Activated CD4-positive, alpha-beta memory T cell treated with anti-CD3 and anti-CD28 coated beads, Interleukin-2, amount 10 ng/mL, durations not matched to agents 7 days and 5 days (primary cell): ENCODE data around the gene CAMK2G. TPM values are rescaled to one million over a fixed set of nuclear protein-coding genes. Genes with fewer than 3 reads are reported as not detected.

Experiments
- CTCF ChIA-PET: fragments of 350-600 bp; sonication (Branson Sonifier 250); formaldehyde crosslinking; loops from one replicate; lab custom pipeline; 2021; ENCODE audit warnings: antibody characterized with exemption, inconsistent platforms; lab: Charles Lee
- POLR2A ChIA-PET: fragments of 350-600 bp; sonication (Branson Sonifier 250); formaldehyde crosslinking; loops from one replicate; lab custom pipeline; 2021; ENCODE audit warnings: antibody characterized with exemption; lab: Charles Lee
- DNase-seq: peaks from one replicate; pipeline ENCODE4 v3.0.0-alpha.2; 2020
- H3K27ac Mint-ChIP-seq: one replicate; pipeline ENCODE4 v1.8.0; 2021; ENCODE audit warnings: mild to moderate bottlenecking, mixed read lengths
- H3K27me3 Mint-ChIP-seq: one replicate; pipeline ENCODE4 v1.8.0; 2021; ENCODE audit warnings: mixed read lengths
- H3K36me3 Mint-ChIP-seq: one replicate; pipeline ENCODE4 v1.8.0; 2021; ENCODE audit warnings: low read depth, mixed read lengths
- H3K4me1 Mint-ChIP-seq: one replicate; pipeline ENCODE4 v1.8.0; 2021; ENCODE audit warnings: mixed read lengths
- H3K4me3 Mint-ChIP-seq: one replicate; pipeline ENCODE4 v1.8.0; 2021; ENCODE audit warnings: mild to moderate bottlenecking, mixed read lengths
- H3K9me3 Mint-ChIP-seq: one replicate; pipeline ENCODE4 v1.8.0; 2021; ENCODE audit warnings: mixed read lengths
- total RNA-seq, 2 experiments: library from RNA; stranded (reverse); gene quantifications; one replicate each; pipeline ENCODE4 v1.2.3, GENCODE V29; 2021

CAMK2G gene
- total RNA-seq, 2 experiments from 2014 or later: 46.4 to 48.5 TPM

DNA sequence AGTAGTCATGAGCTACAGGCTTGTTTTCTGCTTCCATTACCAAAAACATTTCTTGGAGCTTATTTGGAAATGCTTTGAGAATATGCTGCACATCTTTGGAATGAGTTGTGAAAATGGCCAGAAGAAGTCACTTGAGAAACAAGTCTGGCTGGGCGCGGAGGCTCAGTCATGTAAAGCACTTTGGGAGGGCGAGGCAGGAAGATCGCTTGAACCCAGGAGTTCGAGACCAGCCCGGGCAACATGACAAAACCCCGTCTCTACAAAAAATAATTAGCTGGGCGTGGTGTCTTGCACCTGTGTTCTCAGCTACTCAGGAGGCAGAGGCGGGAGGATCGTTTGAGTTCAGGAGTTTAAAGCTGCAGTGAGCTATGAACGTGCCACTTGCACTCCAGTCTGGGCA lies 93.4 kb downstream of the CAMK2G start:
- peaks cover 38% of the 10 kb centered on the region for H3K36me3 Mint-ChIP-seq
- ChIA-PET POLR2A (interaction anchor here (0.7 to 5.0 kb wide), 16 partner anchors 9 to 285 kb away, joined by 3 to 98 read pairs (median 8); partner anchors contain the start of genes PPP3CB and SEC24C), CTCF (interaction anchor here (1.1 to 9.9 kb wide), 3 partner anchors 10 to 98 kb away, joined by 3 to 92 read pairs (median 5); a partner anchor contains a TSS)
- peaks cover 56% of the 10 kb centered on the region for H3K4me1 Mint-ChIP-seq
- no peaks in the 10 kb centered on the region for H3K27me3 Mint-ChIP-seq
- peak overlapping the region; percentile 94 for H3K27ac Mint-ChIP-seq
- H3K9me3 Mint-ChIP-seq: no peaks in the 10 kb centered on the region
- no peak for DNase-seq
- H3K4me3 Mint-ChIP-seq: peak overlapping the region; percentile 94

DNA sequence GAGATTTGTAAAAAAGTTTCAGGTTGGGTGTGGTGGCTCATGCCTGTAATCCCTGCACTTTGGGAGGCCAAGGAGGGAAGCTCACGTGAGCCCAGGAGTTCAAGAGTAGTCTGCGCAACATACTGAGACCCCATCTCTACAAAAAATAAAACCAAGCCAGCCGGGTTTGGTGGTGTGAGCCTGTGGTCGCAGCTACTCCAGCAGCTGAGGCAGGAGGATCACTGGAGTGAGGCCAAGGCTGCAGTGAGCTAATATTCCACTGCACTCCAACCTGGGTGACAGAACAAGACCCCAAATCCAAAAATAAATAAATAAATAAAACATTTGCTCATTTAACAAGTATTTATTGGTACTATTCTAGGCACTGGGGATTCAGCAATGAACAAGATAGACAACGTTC lies 94.1 kb downstream of the CAMK2G start:
- peak overlapping the region; percentile 94 for H3K27ac Mint-ChIP-seq
- DNase-seq: no peak
- H3K36me3 Mint-ChIP-seq: peaks cover 44% of the 10 kb centered on the region
- no peaks in the 10 kb centered on the region for H3K9me3 Mint-ChIP-seq
- ChIA-PET CTCF (interaction anchor here (9.9 kb wide), 1 partner anchor 9 kb away, joined by 92 read pairs; a partner anchor contains a TSS), POLR2A (interaction anchor here (1.4 to 5.0 kb wide), 7 partner anchors 8 to 284 kb away, joined by 3 to 98 read pairs (median 14); partner anchors contain the start of gene PPP3CB)
- H3K27me3 Mint-ChIP-seq: no peaks in the 10 kb centered on the region
- peak overlapping the region; percentile 94 for H3K4me3 Mint-ChIP-seq
- peaks cover 60% of the 10 kb centered on the region for H3K4me1 Mint-ChIP-seq

DNA sequence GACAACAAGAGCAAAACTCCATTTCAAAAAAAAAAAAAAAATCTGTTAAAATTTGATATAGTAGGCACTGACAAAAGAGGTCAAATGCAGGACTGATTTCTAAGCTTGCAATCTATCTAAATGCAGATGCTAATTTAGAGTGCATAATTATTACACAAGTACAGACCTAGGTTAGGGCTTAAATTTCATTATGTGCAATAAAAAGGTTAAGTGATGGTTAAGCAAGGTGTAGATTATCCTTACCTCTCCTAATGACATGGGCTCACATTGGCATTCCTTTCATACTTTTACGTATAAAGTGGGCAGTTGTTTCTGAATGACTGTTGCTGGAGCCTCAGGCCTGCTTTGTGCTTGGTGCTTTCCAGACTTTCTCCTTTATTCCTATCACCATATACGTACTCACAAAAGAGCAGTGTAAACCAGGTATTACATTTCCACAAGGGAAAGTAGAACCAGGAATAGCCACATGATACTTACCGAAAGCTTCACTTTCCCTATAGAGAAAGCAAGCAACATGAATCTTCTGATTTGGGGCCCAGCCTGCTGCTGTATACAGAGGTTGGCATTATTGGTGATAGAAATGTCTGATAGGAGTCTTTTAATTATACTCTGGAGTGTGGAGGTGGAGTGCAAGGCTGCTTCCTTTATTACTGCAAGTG lies 94.7 kb downstream of the CAMK2G start:
- Mint-ChIP-seq H3K36me3 (peaks cover 44% of the 10 kb centered on the region), H3K27ac (peak overlapping the region; percentile 17), H3K9me3 (no peaks in the 10 kb centered on the region), H3K27me3 (no peaks in the 10 kb centered on the region), H3K4me1 (peaks cover 58% of the 10 kb centered on the region), H3K4me3 (peak overlapping the region; percentile 31)
- DNase-seq: no peak
- ChIA-PET POLR2A (interaction anchor here (0.6 to 5.0 kb wide), 6 partner anchors 7 to 764 kb away, joined by 3 to 98 read pairs (median 8); a partner anchor contains a TSS), CTCF (interaction anchor here (9.9 kb wide), 1 partner anchor 9 kb away, joined by 92 read pairs; a partner anchor contains a TSS)

- no peak for DNase-seq
- no peak overlapping the region for H3K4me3 Mint-ChIP-seq
- ChIA-PET POLR2A (interaction anchor here (0.8 to 2.2 kb wide), 3 partner anchors 11 to 31 kb away, joined by 3 to 10 read pairs (median 7); no protein-coding TSS in a partner anchor), CTCF (interaction anchor here (9.9 kb wide), 1 partner anchor 8 kb away, joined by 92 read pairs; a partner anchor contains a TSS)
- no peaks in the 10 kb centered on the region for H3K9me3 Mint-ChIP-seq
- peaks cover 59% of the 10 kb centered on the region for H3K4me1 Mint-ChIP-seq
- peaks cover 50% of the 10 kb centered on the region for H3K36me3 Mint-ChIP-seq
- H3K27ac Mint-ChIP-seq: no peak overlapping the region
- H3K27me3 Mint-ChIP-seq: no peaks in the 10 kb centered on the region
Measured at GRCh38 chr10:73779018-73779417, 95.3 kb downstream of the CAMK2G start.

GRCh38 chr10:73774637-73775036 lies 99.7 kb downstream of the CAMK2G start:
- Mint-ChIP-seq H3K4me3 (peak overlapping the region; percentile 85), H3K9me3 (no peaks in the 10 kb centered on the region), H3K4me1 (peaks cover 56% of the 10 kb centered on the region), H3K36me3 (peaks cover 69% of the 10 kb centered on the region), H3K27ac (peak overlapping the region; percentile 58), H3K27me3 (no peaks in the 10 kb centered on the region)
- CTCF ChIA-PET: no interaction called here
- DNase-seq: peak; percentile 46
- POLR2A ChIA-PET: interaction anchor here (1.3 to 8.6 kb wide), 4 partner anchors 8 to 44 kb away, joined by 3 to 98 read pairs (median 61); partner anchors contain the start of genes CHCHD1 and ZSWIM8

- H3K4me1 Mint-ChIP-seq: peaks cover 63% of the 10 kb centered on the region
- H3K36me3 Mint-ChIP-seq: peaks cover 73% of the 10 kb centered on the region
- ChIA-PET POLR2A (interaction anchor here (0.9 to 8.6 kb wide), 13 partner anchors 9 to 526 kb away, joined by 3 to 98 read pairs (median 24); partner anchors contain the start of genes CHCHD1, DNAJC9, PPP3CB and SEC24C), CTCF (interaction anchor here (0.8 to 6.6 kb wide), 10 partner anchors 10 to 294 kb away, joined by 3 to 92 read pairs (median 6); partner anchors contain the start of genes CHCHD1, SEC24C and ZSWIM8)
- peak overlapping the region; percentile 85 for H3K4me3 Mint-ChIP-seq
- peak overlapping the region; percentile 93 for H3K27ac Mint-ChIP-seq
- H3K9me3 Mint-ChIP-seq: no peaks in the 10 kb centered on the region
- H3K27me3 Mint-ChIP-seq: no peaks in the 10 kb centered on the region
- DNase-seq: no peak
Measured at GRCh38 chr10:73773152-73773879, 101.0 kb downstream of the CAMK2G start.

GRCh38 chr10:73772281-73773151 lies 101.8 kb downstream of the CAMK2G start:
- H3K9me3 Mint-ChIP-seq: no peaks in the 10 kb centered on the region
- H3K27me3 Mint-ChIP-seq: no peaks in the 10 kb centered on the region
- POLR2A ChIA-PET: interaction anchor here (0.6 to 8.6 kb wide), 20 partner anchors 9 to 525 kb away, joined by 3 to 98 read pairs (median 6); partner anchors contain the start of genes CHCHD1, DNAJC9, PPP3CB and SEC24C
- H3K27ac Mint-ChIP-seq: peak overlapping the region; percentile 93
- peak overlapping the region; percentile 85 for H3K4me3 Mint-ChIP-seq
- DNase-seq: peak; percentile 86
- CTCF ChIA-PET: interaction anchor here (0.8 to 6.6 kb wide), 15 partner anchors 9 to 293 kb away, joined by 3 to 92 read pairs (median 6); partner anchors contain the start of genes CHCHD1, SEC24C and ZSWIM8
- peaks cover 67% of the 10 kb centered on the region for H3K4me1 Mint-ChIP-seq
- H3K36me3 Mint-ChIP-seq: peaks cover 80% of the 10 kb centered on the region

GRCh38 chr10:73771722-73772280 lies 102.6 kb downstream of the CAMK2G start:
- DNase-seq: peak; percentile 83
- H3K36me3 Mint-ChIP-seq: peaks cover 77% of the 10 kb centered on the region
- H3K27ac Mint-ChIP-seq: peak overlapping the region; percentile 93
- H3K4me1 Mint-ChIP-seq: peaks cover 65% of the 10 kb centered on the region
- H3K9me3 Mint-ChIP-seq: no peaks in the 10 kb centered on the region
- H3K27me3 Mint-ChIP-seq: no peaks in the 10 kb centered on the region
- POLR2A ChIA-PET: interaction anchor here (0.6 to 8.6 kb wide), 19 partner anchors 8 to 525 kb away, joined by 3 to 98 read pairs (median 7); partner anchors contain the start of genes CHCHD1, DNAJC9, PPP3CB and SEC24C
- CTCF ChIA-PET: interaction anchor here (0.9 to 6.6 kb wide), 10 partner anchors 11 to 242 kb away, joined by 3 to 92 read pairs (median 6); partner anchors contain the start of genes CHCHD1, SEC24C and ZSWIM8
- peak overlapping the region; percentile 85 for H3K4me3 Mint-ChIP-seq

GRCh38 chr10:73769396-73769795 lies 105.0 kb downstream of the CAMK2G start:
- Mint-ChIP-seq H3K36me3 (peaks cover 85% of the 10 kb centered on the region), H3K4me3 (no peak overlapping the region), H3K9me3 (no peaks in the 10 kb centered on the region), H3K27me3 (no peaks in the 10 kb centered on the region), H3K27ac (peak overlapping the region; percentile 52), H3K4me1 (peaks cover 56% of the 10 kb centered on the region)
- POLR2A ChIA-PET: interaction anchor here (0.9 to 8.6 kb wide), 8 partner anchors 9 to 47 kb away, joined by 3 to 62 read pairs (median 12); partner anchors contain the start of genes CHCHD1, SEC24C and ZSWIM8
- CTCF ChIA-PET: interaction anchor here (1.3 to 6.6 kb wide), 7 partner anchors 11 to 110 kb away, joined by 3 to 92 read pairs (median 11); partner anchors contain the start of genes CHCHD1, SEC24C and ZSWIM8
- no peak for DNase-seq

DNA sequence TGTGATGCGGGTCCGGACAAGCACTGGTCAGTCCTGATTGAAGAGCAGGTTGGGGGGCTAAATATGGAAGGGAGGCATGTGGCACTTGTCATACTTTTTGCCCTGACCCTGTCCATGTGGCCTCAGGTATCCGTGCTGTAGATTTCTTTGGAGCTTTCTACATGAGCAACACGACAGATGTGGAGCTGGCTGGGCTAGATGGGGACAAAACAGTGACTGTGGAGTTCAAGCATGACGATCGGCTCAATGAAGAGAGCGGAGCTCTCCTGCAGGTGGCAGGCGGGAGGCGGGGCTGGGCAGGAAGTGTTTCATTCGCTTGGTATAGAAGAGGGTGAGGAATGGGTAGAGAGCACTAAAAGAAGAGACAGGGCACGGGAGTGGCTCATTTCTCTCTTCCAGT lies 105.5 kb downstream of the CAMK2G start:
- POLR2A ChIA-PET: interaction anchor here (0.9 to 8.6 kb wide), 7 partner anchors 10 to 42 kb away, joined by 3 to 62 read pairs (median 15); partner anchors contain the start of genes CHCHD1, SEC24C and ZSWIM8
- DNase-seq: peak; percentile 73
- peaks cover 84% of the 10 kb centered on the region for H3K36me3 Mint-ChIP-seq
- H3K27ac Mint-ChIP-seq: peak overlapping the region; percentile 52
- H3K9me3 Mint-ChIP-seq: no peaks in the 10 kb centered on the region
- no peaks in the 10 kb centered on the region for H3K27me3 Mint-ChIP-seq
- peaks cover 54% of the 10 kb centered on the region for H3K4me1 Mint-ChIP-seq
- CTCF ChIA-PET: interaction anchor here (0.7 to 6.6 kb wide), 9 partner anchors 9 to 111 kb away, joined by 3 to 92 read pairs (median 4); partner anchors contain the start of genes CHCHD1, SEC24C and ZSWIM8
- no peak overlapping the region for H3K4me3 Mint-ChIP-seq

GRCh38 chr10:73765066-73765465 lies 109.3 kb downstream of the CAMK2G start:
- H3K27ac Mint-ChIP-seq: no peak overlapping the region
- POLR2A ChIA-PET: interaction anchor here (0.6 to 4.0 kb wide), 6 partner anchors 8 to 382 kb away, joined by 3 to 29 read pairs (median 7); partner anchors contain the start of genes CHCHD1 and SEC24C
- no peak for DNase-seq
- CTCF ChIA-PET: interaction anchor here (1.1 kb wide), 1 partner anchor 115 kb away, joined by 4 read pairs; no protein-coding TSS in a partner anchor
- H3K36me3 Mint-ChIP-seq: peaks cover 92% of the 10 kb centered on the region
- peaks cover 64% of the 10 kb centered on the region for H3K4me1 Mint-ChIP-seq
- no peak overlapping the region for H3K4me3 Mint-ChIP-seq
- H3K27me3 Mint-ChIP-seq: no peaks in the 10 kb centered on the region
- no peaks in the 10 kb centered on the region for H3K9me3 Mint-ChIP-seq
